Measurements from ENCODE around the gene ZNF382. TPM values are rescaled to one million over a fixed set of nuclear protein-coding genes. Genes with fewer than 3 reads are reported as not detected.

Gene ZNF382
- total RNA-seq, 4 donors from 2014 or later, result 0.59 to 29.4 (median 5.5) TPM

Other genes with a start within 250 kb of the ZNF382 start
- gene ZFP14, start 226.1 kb upstream of the ZNF382 start, total RNA-seq, result 10 to 100 TPM in 2 of 4 donors, 1 to 10 TPM in 2; 3.3 to 28.7 (median 9.0) TPM
- gene ZFP82, start 186.7 kb upstream of the ZNF382 start, total RNA-seq, result 10 to 100 TPM in 2 of 4 donors, 1 to 10 TPM in 1, under 1 TPM in 1; 0.88 to 29.9 (median 8.3) TPM
- gene ZNF566, start 115.8 kb upstream of the ZNF382 start, total RNA-seq, result 10 to 100 TPM; 10.3 to 42.4 (median 19.4) TPM
- gene ZNF260, start 77.0 kb upstream of the ZNF382 start, total RNA-seq, result 10 to 100 TPM in 2 of 4 donors, 1 to 10 TPM in 2; 5.1 to 42.3 (median 13.9) TPM
- 10 to 100 TPM in 2 of 4 donors, 1 to 10 TPM in 2; 4.9 to 44.5 (median 13.1) TPM for gene ZNF529, start 32.0 kb upstream of the ZNF382 start, total RNA-seq
- 10 to 100 TPM in 3 of 4 donors, 1 to 10 TPM in 1; 5.1 to 46.5 (median 20.7) TPM for gene ZNF461, start 61.5 kb downstream of the ZNF382 start, total RNA-seq
- gene ZNF567, start 82.3 kb downstream of the ZNF382 start, total RNA-seq, result 10 to 100 TPM in 3 of 4 donors, 1 to 10 TPM in 1; 6.5 to 27.9 (median 13.7) TPM
- gene ZNF850, start 167.5 kb downstream of the ZNF382 start, total RNA-seq, result 10 to 100 TPM in 1 of 4 donors, 1 to 10 TPM in 3; 1.8 to 23.5 (median 7.3) TPM
- 10 to 100 TPM in 2 of 4 donors, 1 to 10 TPM in 2; 5.6 to 19.8 (median 8.3) TPM for gene ZNF790, start 233.1 kb downstream of the ZNF382 start, total RNA-seq
- 10 to 100 TPM in 2 of 4 donors, 1 to 10 TPM in 2; 5.9 to 25.6 (median 12.8) TPM for gene ZNF345, start 245.6 kb downstream of the ZNF382 start, total RNA-seq